ENCODE results near the gene CERCAM. TPM values are rescaled to one million over a fixed set of nuclear protein-coding genes. Genes with fewer than 3 reads are reported as not detected.

CERCAM gene
- total RNA-seq, 1 experiment from 2014 or later = 18.7 TPM

GRCh38 chr9:128416432-128417019, 4.1 kb upstream of the CERCAM start:
- Histone ChIP-seq H3K36me3 (ENCODE audit: control insufficient read depth, insufficient read depth, low read length) (no peaks in the 10 kb centered on the region), H3K4me1 (peaks cover 35% of the 10 kb centered on the region), H3K9me3 (no peaks in the 10 kb centered on the region), H3K27me3 (replicated peaks; ENCODE audit: control insufficient read depth, insufficient read depth, low read length) (no peaks in the 10 kb centered on the region), H3K4me3 (ENCODE audit: low read depth, low read length) (no peak overlapping the region)
- DNase-seq = no peak
- peaks cover 6% of the 10 kb centered on the region for H3K36me3 Mint-ChIP-seq (ENCODE audit: insufficient read depth, unreplicated experiment)
- intact Hi-C loops (cut with micrococcal nuclease; ENCODE audit: unreplicated experiment) = no loop called here
- peaks cover 24% of the 10 kb centered on the region for H3K4me1 Mint-ChIP-seq (ENCODE audit: low read depth, unreplicated experiment)
- BruUV-seq (replicated peaks) = no TSS peak
- H3K27me3 Mint-ChIP-seq (ENCODE audit: insufficient read depth, unreplicated experiment) = no peaks in the 10 kb centered on the region
- H3K27ac Mint-ChIP-seq (ENCODE audit: unreplicated experiment) = peak overlapping the region; percentile 86
- H3K4me3 Mint-ChIP-seq (ENCODE audit: unreplicated experiment) = peak overlapping the region; percentile 62
- H3K9me3 Mint-ChIP-seq (ENCODE audit: unreplicated experiment) = no peaks in the 10 kb centered on the region
- TF ChIP-seq CTCF (IDR thresholded peaks at IDR 0.05; ENCODE audit: insufficient read depth in 1 of 2, low read depth in 1 of 2, low read length in 1 of 2, severe bottlenecking in 1 of 2, unreplicated experiment in 1 of 2) = no peak
- ChIA-PET CTCF (no interaction called here), POLR2A (no interaction called here)

GRCh38 chr9:128419061-128419925, 1.4 kb upstream of the CERCAM start:
- Histone ChIP-seq H3K27me3 (replicated peaks; ENCODE audit: control insufficient read depth, insufficient read depth, low read length) (no peaks in the 10 kb centered on the region), H3K4me3 (ENCODE audit: low read depth, low read length) (peak overlapping the region; percentile 78), H3K9me3 (no peaks in the 10 kb centered on the region), H3K36me3 (ENCODE audit: control insufficient read depth, insufficient read depth, low read length) (no peaks in the 10 kb centered on the region), H3K4me1 (peaks cover 38% of the 10 kb centered on the region)
- CTCF ChIA-PET = interaction anchor here (0.7 to 2.9 kb wide), 12 partner anchors 8 to 1205 kb away, joined by 3 to 28 read pairs (median 5); partner anchors contain the start of gene URM1
- H3K27ac Mint-ChIP-seq (ENCODE audit: unreplicated experiment) = peak overlapping the region; percentile 42
- H3K4me1 Mint-ChIP-seq (ENCODE audit: low read depth, unreplicated experiment) = peaks cover 24% of the 10 kb centered on the region
- peak overlapping the region; percentile 75 for H3K4me3 Mint-ChIP-seq (ENCODE audit: unreplicated experiment)
- peaks cover 6% of the 10 kb centered on the region for H3K36me3 Mint-ChIP-seq (ENCODE audit: insufficient read depth, unreplicated experiment)
- intact Hi-C loops (cut with micrococcal nuclease; ENCODE audit: unreplicated experiment) = no loop called here
- TF ChIP-seq CTCF (IDR thresholded peaks at IDR 0.05; ENCODE audit: insufficient read depth in 1 of 2, low read depth in 1 of 2, low read length in 1 of 2, severe bottlenecking in 1 of 2, unreplicated experiment in 1 of 2) = no peak
- no peaks in the 10 kb centered on the region for H3K9me3 Mint-ChIP-seq (ENCODE audit: unreplicated experiment)
- BruUV-seq (replicated peaks) = no TSS peak
- DNase-seq = no peak
- no peaks in the 10 kb centered on the region for H3K27me3 Mint-ChIP-seq (ENCODE audit: insufficient read depth, unreplicated experiment)
- POLR2A ChIA-PET = interaction anchor here (1.2 kb wide), 1 partner anchor 48 kb away, joined by 5 read pairs; the partner anchor contains the start of gene URM1

- peak; percentile 68 to 86 for DNase-seq
- ChIA-PET CTCF (interaction anchor here (0.6 to 2.9 kb wide), 17 partner anchors 9 to 1204 kb away, joined by 3 to 28 read pairs (median 4); partner anchors contain the start of gene URM1), POLR2A (interaction anchor here (0.6 to 1.2 kb wide), 3 partner anchors 49 to 232 kb away, joined by 5 to 7 read pairs (median 6); partner anchors contain the start of genes GOLGA2, SWI5 and URM1)
- H3K9me3 ChIP-seq = no peaks in the 10 kb centered on the region
- Mint-ChIP-seq H3K4me3 (ENCODE audit: unreplicated experiment) (peak overlapping the region; percentile 75), H3K9me3 (ENCODE audit: unreplicated experiment) (no peaks in the 10 kb centered on the region), H3K4me1 (ENCODE audit: low read depth, unreplicated experiment) (peaks cover 16% of the 10 kb centered on the region), H3K36me3 (ENCODE audit: insufficient read depth, unreplicated experiment) (peaks cover 6% of the 10 kb centered on the region), H3K27ac (ENCODE audit: unreplicated experiment) (peak overlapping the region; percentile 42), H3K27me3 (ENCODE audit: insufficient read depth, unreplicated experiment) (no peaks in the 10 kb centered on the region)
- intact Hi-C loops (cut with micrococcal nuclease; ENCODE audit: unreplicated experiment) = loop anchor here (2.0 kb wide), 1 partner anchor 57 kb away; no protein-coding TSS in a partner anchor
- H3K36me3 ChIP-seq (ENCODE audit: control insufficient read depth, insufficient read depth, low read length) = no peaks in the 10 kb centered on the region
- peak; percentile 76 to 91 for TF ChIP-seq CTCF (IDR thresholded peaks at IDR 0.05; ENCODE audit: insufficient read depth in 1 of 2, low read depth in 1 of 2, low read length in 1 of 2, severe bottlenecking in 1 of 2, unreplicated experiment in 1 of 2)
- peak overlapping the region; percentile 78 for H3K4me3 ChIP-seq (ENCODE audit: low read depth, low read length)
- no TSS peak for BruUV-seq (replicated peaks)
- no peaks in the 10 kb centered on the region for H3K27me3 ChIP-seq (replicated peaks; ENCODE audit: control insufficient read depth, insufficient read depth, low read length)
- H3K4me1 ChIP-seq = peaks cover 35% of the 10 kb centered on the region
Observed at GRCh38 chr9:128420060-128420650, 502 bp upstream of the CERCAM start.

Data from Caco-2 (cell line).